HepG2 (cell line): Measurements from ENCODE around the gene RNU1-2. TPM values are rescaled to one million over a fixed set of nuclear protein-coding genes. Genes with fewer than 3 reads are reported as not detected.
A peak's percentile ranks its signal among the peaks of the same experiment; 100 is the strongest.

Source experiments
- HIVEP1 ChIP-seq: sonication (generic); formaldehyde crosslinking; IDR thresholded peaks from 2 replicates; pipeline ENCODE4 v1.4.0; 2020; ENCODE audit warnings: mild to moderate bottlenecking, missing genetic modification reagents
- HNRNPLL ChIP-seq: fragments of 200-400 bp; formaldehyde crosslinking; IDR thresholded peaks from 2 replicates; pipeline ENCODE4 v1.6.1; 2017; ENCODE audit warnings: mild to moderate bottlenecking, low read depth, low read length; ENCODE audit not compliant: poor library complexity, severe bottlenecking
- NR2F1 ChIP-seq, 2 experiments: fragments of 450-650 bp in 1 of 2; formaldehyde crosslinking in 1 of 2; IDR thresholded peaks; 2 replicates each; pipeline versions ENCODE4 v1.5.0 to v1.6.1; 2016 to 2020; ENCODE audit warnings: mild to moderate bottlenecking in 1 of 2, missing compliant biosample characterization in 1 of 2, missing genetic modification reagents in 1 of 2, moderate library complexity in 1 of 2
- SIN3B ChIP-seq: fragments of 150-350 bp; IDR thresholded peaks from 2 replicates; pipeline ENCODE4 v1.6.1; 2014; ENCODE audit warnings: low read length
- SNAPC2 ChIP-seq: sonication (generic); formaldehyde crosslinking; IDR thresholded peaks from 2 replicates; pipeline ENCODE4 v1.8.1; 2022; ENCODE audit warnings: mild to moderate bottlenecking, missing genetic modification reagents
- SP4 ChIP-seq: sonication (generic); formaldehyde crosslinking; IDR thresholded peaks from 2 replicates; pipeline ENCODE4 v1.8.1; 2023; ENCODE audit warnings: mild to moderate bottlenecking, missing genetic modification reagents
- ZNF317 ChIP-seq: sonication (generic); formaldehyde crosslinking; IDR thresholded peaks from 2 replicates; pipeline ENCODE4 v1.5.0; 2020; ENCODE audit warnings: mild to moderate bottlenecking, missing genetic modification reagents
- ZNF337 ChIP-seq: sonication (generic); formaldehyde crosslinking; IDR thresholded peaks from 2 replicates; pipeline ENCODE4 v1.5.1; 2020; ENCODE audit warnings: missing genetic modification reagents, low read depth, mild to moderate bottlenecking, borderline replicate concordance
- ZNF33B ChIP-seq: sonication (generic); formaldehyde crosslinking; IDR thresholded peaks from 2 replicates; pipeline ENCODE4 v1.5.1; 2020; ENCODE audit warnings: mild to moderate bottlenecking, missing genetic modification reagents
- ZNF550 ChIP-seq: sonication (generic); formaldehyde crosslinking; IDR thresholded peaks from 2 replicates; pipeline ENCODE4 v1.4.0; 2020; ENCODE audit warnings: mild to moderate bottlenecking, missing genetic modification reagents, borderline replicate concordance
- ZNF709 ChIP-seq: sonication (generic); formaldehyde crosslinking; IDR thresholded peaks from 2 replicates; pipeline ENCODE4 v1.5.0; 2020; ENCODE audit warnings: mild to moderate bottlenecking, missing genetic modification reagents
- polyA plus RNA-seq, 8 experiments: library from polyadenylated mRNA; depleted of rRNA in 3 of 8; stranded (reverse) in 7 of 8; unstranded in 1 of 8; fragments of >200 nt; fragmentation: Illumina TruSeq in 4 of 8; extraction: Trizol in 4 of 8; gene quantifications; 2 replicates each; pipeline versions ENCODE4 v1.2.1 to v1.2.3, GENCODE V29; 2011 to 2016; ENCODE audit warnings: low read depth in 4 of 8, missing spikeins in 1 of 8, mixed read lengths in 1 of 8; ENCODE audit not compliant: insufficient read depth in 1 of 8
- total RNA-seq, 5 experiments: library from RNA; depleted of rRNA; stranded (reverse); fragments of >200 nt; fragmentation: Illumina TruSeq; extraction: Trizol; gene quantifications; 2 replicates each; pipeline ENCODE4 v1.2.3, GENCODE V29; 2016; ENCODE audit warnings: low read depth in 1 of 5
- TF ChIP-seq, protein P1 (sequence below), 2 experiments: sonication (generic) in 1 of 2; formaldehyde crosslinking in 1 of 2; IDR thresholded peaks; 2 replicates each; pipeline versions ENCODE4 v1.4.0 to v1.6.1; 2018 to 2020; ENCODE audit warnings: missing genetic modification reagents in 2 of 2, borderline replicate concordance in 1 of 2, low read depth in 1 of 2, mild to moderate bottlenecking in 1 of 2, missing biosample characterization in 1 of 2
- TF ChIP-seq, protein P2 (sequence below): sonication (generic); formaldehyde crosslinking; IDR thresholded peaks from 2 replicates; pipeline ENCODE4 v1.5.0; 2020; ENCODE audit warnings: missing genetic modification reagents
- TF ChIP-seq, protein P3 (sequence below): sonication (generic); formaldehyde crosslinking; IDR thresholded peaks from 2 replicates; pipeline ENCODE4 v1.8.0; 2022; ENCODE audit warnings: mild to moderate bottlenecking, missing genetic modification reagents, moderate library complexity
- TF ChIP-seq, protein P4 (sequence below): sonication (generic); formaldehyde crosslinking; IDR thresholded peaks from 2 replicates; pipeline ENCODE4 v1.8.1; 2023; ENCODE audit warnings: mild to moderate bottlenecking, missing genetic modification reagents, borderline replicate concordance
- TF ChIP-seq, protein P5 (sequence below): sonication (generic); formaldehyde crosslinking; IDR thresholded peaks from 2 replicates; pipeline ENCODE4 v1.4.0; 2020; ENCODE audit warnings: missing genetic modification reagents
- TF ChIP-seq, protein P6 (sequence below): sonication (generic); formaldehyde crosslinking; IDR thresholded peaks from 2 replicates; pipeline ENCODE4 v1.4.0; 2020; ENCODE audit warnings: missing genetic modification reagents

The RNU1-2 gene
- total and polyA plus RNA-seq, 2 of the 13 experiments (the other 11 are each of a cell fraction or from before 2014, with no cell fraction given), result under 0.01 to 11,018 TPM

DNA sequence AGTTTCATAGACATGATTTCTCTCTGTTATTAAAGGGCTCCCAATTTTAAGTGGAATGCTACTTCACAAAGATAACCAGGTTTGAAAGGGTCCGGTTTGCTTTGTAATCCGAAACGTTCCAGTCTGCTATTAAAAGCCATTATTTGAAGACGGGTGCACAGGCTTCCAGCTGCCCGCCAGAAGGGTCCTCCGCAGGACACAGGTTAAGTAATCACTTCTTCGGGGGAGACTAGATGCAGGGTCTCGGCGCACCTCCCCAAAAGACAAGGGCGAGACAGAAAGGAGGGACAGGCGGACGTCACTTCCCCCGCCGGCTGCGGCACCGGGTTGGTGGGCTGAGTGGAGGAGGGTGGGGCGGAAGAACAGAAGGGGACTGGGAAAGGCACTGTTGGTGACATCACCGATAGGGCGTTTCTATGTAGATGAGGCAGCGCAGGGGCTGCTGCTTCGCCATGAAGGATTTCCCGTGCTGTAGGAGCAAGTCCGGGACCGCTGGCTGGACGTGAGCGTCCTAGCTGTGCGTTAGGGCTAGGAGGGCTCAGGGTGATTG lies 8.9 kb downstream of the RNU1-2 start (continued):
- TF ChIP-seq, protein P1, sequence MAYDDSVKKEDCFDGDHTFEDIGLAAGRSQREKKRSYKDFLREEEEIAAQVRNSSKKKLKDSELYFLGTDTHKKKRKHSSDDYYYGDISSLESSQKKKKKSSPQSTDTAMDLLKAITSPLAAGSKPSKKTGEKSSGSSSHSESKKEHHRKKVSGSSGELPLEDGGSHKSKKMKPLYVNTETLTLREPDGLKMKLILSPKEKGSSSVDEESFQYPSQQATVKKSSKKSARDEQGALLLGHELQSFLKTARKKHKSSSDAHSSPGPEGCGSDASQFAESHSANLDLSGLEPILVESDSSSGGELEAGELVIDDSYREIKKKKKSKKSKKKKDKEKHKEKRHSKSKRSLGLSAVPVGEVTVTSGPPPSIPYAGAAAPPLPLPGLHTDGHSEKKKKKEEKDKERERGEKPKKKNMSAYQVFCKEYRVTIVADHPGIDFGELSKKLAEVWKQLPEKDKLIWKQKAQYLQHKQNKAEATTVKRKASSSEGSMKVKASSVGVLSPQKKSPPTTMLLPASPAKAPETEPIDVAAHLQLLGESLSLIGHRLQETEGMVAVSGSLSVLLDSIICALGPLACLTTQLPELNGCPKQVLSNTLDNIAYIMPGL (CRISPR knock-in tag; IDR thresholded peaks at IDR 0.05; ENCODE audit: borderline replicate concordance in 1 of 2, low read depth in 1 of 2), result 0 out of 4 replicates have a peak, but pooled peaks of 1 of the 2 experiments have one; percentile 24
- TF ChIP-seq ZNF709 (no peak), SNAPC2 (CRISPR knock-in tag) (no peak), SIN3B (no peak), ZNF337 (no peak), HNRNPLL (peak; percentile 37), HIVEP1 (CRISPR knock-in tag) (peak; percentile 75), NR2F1 (CRISPR knock-in tag; IDR thresholded peaks at IDR 0.05) (no peak), ZNF33B (CRISPR knock-in tag) (no peak), ZNF317 (CRISPR knock-in tag) (0 out of 2 replicates have a peak, but pooled peaks have one; percentile 49), ZNF550 (CRISPR knock-in tag) (no peak), SP4 (CRISPR knock-in tag) (peak; percentile 83; the same call in 1 of the 2 replicates)
- TF ChIP-seq, protein P2, sequence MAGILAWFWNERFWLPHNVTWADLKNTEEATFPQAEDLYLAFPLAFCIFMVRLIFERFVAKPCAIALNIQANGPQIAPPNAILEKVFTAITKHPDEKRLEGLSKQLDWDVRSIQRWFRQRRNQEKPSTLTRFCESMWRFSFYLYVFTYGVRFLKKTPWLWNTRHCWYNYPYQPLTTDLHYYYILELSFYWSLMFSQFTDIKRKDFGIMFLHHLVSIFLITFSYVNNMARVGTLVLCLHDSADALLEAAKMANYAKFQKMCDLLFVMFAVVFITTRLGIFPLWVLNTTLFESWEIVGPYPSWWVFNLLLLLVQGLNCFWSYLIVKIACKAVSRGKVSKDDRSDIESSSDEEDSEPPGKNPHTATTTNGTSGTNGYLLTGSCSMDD (CRISPR knock-in tag), result no peak
- TF ChIP-seq, protein P3, sequence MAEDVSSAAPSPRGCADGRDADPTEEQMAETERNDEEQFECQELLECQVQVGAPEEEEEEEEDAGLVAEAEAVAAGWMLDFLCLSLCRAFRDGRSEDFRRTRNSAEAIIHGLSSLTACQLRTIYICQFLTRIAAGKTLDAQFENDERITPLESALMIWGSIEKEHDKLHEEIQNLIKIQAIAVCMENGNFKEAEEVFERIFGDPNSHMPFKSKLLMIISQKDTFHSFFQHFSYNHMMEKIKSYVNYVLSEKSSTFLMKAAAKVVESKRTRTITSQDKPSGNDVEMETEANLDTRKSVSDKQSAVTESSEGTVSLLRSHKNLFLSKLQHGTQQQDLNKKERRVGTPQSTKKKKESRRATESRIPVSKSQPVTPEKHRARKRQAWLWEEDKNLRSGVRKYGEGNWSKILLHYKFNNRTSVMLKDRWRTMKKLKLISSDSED (CRISPR knock-in tag), result no peak
- TF ChIP-seq, protein P4, sequence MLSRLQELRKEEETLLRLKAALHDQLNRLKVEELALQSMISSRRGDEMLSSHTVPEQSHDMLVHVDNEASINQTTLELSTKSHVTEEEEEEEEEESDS (CRISPR knock-in tag), result no peak
- TF ChIP-seq, protein P5, sequence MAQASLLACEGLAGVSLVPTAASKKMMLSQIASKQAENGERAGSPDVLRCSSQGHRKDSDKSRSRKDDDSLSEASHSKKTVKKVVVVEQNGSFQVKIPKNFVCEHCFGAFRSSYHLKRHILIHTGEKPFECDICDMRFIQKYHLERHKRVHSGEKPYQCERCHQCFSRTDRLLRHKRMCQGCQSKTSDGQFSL (CRISPR knock-in tag), result no peak
- TF ChIP-seq, protein P6, sequence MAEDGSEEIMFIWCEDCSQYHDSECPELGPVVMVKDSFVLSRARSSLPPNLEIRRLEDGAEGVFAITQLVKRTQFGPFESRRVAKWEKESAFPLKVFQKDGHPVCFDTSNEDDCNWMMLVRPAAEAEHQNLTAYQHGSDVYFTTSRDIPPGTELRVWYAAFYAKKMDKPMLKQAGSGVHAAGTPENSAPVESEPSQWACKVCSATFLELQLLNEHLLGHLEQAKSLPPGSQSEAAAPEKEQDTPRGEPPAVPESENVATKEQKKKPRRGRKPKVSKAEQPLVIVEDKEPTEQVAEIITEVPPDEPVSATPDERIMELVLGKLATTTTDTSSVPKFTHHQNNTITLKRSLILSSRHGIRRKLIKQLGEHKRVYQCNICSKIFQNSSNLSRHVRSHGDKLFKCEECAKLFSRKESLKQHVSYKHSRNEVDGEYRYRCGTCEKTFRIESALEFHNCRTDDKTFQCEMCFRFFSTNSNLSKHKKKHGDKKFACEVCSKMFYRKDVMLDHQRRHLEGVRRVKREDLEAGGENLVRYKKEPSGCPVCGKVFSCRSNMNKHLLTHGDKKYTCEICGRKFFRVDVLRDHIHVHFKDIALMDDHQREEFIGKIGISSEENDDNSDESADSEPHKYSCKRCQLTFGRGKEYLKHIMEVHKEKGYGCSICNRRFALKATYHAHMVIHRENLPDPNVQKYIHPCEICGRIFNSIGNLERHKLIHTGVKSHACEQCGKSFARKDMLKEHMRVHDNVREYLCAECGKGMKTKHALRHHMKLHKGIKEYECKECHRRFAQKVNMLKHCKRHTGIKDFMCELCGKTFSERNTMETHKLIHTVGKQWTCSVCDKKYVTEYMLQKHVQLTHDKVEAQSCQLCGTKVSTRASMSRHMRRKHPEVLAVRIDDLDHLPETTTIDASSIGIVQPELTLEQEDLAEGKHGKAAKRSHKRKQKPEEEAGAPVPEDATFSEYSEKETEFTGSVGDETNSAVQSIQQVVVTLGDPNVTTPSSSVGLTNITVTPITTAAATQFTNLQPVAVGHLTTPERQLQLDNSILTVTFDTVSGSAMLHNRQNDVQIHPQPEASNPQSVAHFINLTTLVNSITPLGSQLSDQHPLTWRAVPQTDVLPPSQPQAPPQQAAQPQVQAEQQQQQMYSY, result no peak
